Measurements from ENCODE around the gene OR6B3.

Gene OR6B3

GRCh38 chr2:240053173-240054155, at the start of gene OR6B3:
TSS of gene OR6B3 (minus strand) at chr2:240053521.
- DNase-seq (ENCODE audit: low read depth) = no peak

GRCh38 chr2:240098349-240098748, 45.0 kb upstream of the OR6B3 start:
- DNase-seq (ENCODE audit: low read depth) = no peak

GRCh38 chr2:240095556-240096523, 42.5 kb upstream of the OR6B3 start:
- no peak for DNase-seq (ENCODE audit: low read depth)

GRCh38 chr2:240089306-240089705, 36.0 kb upstream of the OR6B3 start:
- no peak for DNase-seq (ENCODE audit: low read depth)

- DNase-seq (ENCODE audit: low read depth) = no peak
These were observed 33.2 kb upstream of the OR6B3 start for GRCh38 chr2:240086563-240086962.

- no peak for DNase-seq (ENCODE audit: low read depth)
These were observed 25.3 kb upstream of the OR6B3 start for GRCh38 chr2:240078631-240079030.

- no peak for DNase-seq (ENCODE audit: low read depth)
These were observed 24.1 kb upstream of the OR6B3 start for GRCh38 chr2:240077442-240077841.

- no peak for DNase-seq (ENCODE audit: low read depth)
These were observed 21.2 kb upstream of the OR6B3 start for GRCh38 chr2:240074545-240074944.

GRCh38 chr2:240070907-240071306, 17.6 kb upstream of the OR6B3 start:
- DNase-seq (ENCODE audit: low read depth) = no peak

GRCh38 chr2:240069829-240070228, 16.5 kb upstream of the OR6B3 start:
- DNase-seq (ENCODE audit: low read depth) = no peak

GRCh38 chr2:240068193-240068592, 14.9 kb upstream of the OR6B3 start:
- DNase-seq (ENCODE audit: low read depth) = no peak

GRCh38 chr2:240066489-240066888, 13.2 kb upstream of the OR6B3 start:
- no peak for DNase-seq (ENCODE audit: low read depth)

GRCh38 chr2:240064898-240065297, 11.6 kb upstream of the OR6B3 start:
- DNase-seq (ENCODE audit: low read depth) = no peak

- DNase-seq (ENCODE audit: low read depth) = no peak
These were observed 7.8 kb upstream of the OR6B3 start for GRCh38 chr2:240060977-240061591.

- no peak for DNase-seq (ENCODE audit: low read depth)
These were observed 3.4 kb upstream of the OR6B3 start for GRCh38 chr2:240056678-240057077.

GRCh38 chr2:240055177-240055917, 2.0 kb upstream of the OR6B3 start:
- DNase-seq (ENCODE audit: low read depth) = no peak

- DNase-seq (ENCODE audit: low read depth) = no peak
These were observed 797 bp downstream of the OR6B3 start for GRCh38 chr2:240052524-240052923.

GRCh38 chr2:240051697-240052096, 1.6 kb downstream of the OR6B3 start:
- no peak for DNase-seq (ENCODE audit: low read depth)

GRCh38 chr2:240050278-240050677, 3.0 kb downstream of the OR6B3 start:
- no peak for DNase-seq (ENCODE audit: low read depth)

GRCh38 chr2:240048237-240048636, 5.1 kb downstream of the OR6B3 start:
- DNase-seq (ENCODE audit: low read depth) = no peak

- DNase-seq (ENCODE audit: low read depth) = no peak
These were observed 8.2 kb downstream of the OR6B3 start for GRCh38 chr2:240045098-240045497.

All from T-helper 22 cell (primary cell).